HepG2 (cell line): ENCODE measurements around the gene HDGFL2. TPM values are rescaled to one million over a fixed set of nuclear protein-coding genes. Genes with fewer than 3 reads are reported as not detected.

Experiments
- CREM ChIP-seq, 2 experiments: sonication (generic) in 1 of 2; formaldehyde crosslinking in 1 of 2; IDR thresholded peaks; 2 replicates each; pipeline versions ENCODE4 v1.4.0 to v1.6.1; 2016 to 2020; ENCODE audit warnings: antibody characterized with exemption in 1 of 2, mild to moderate bottlenecking in 1 of 2, missing genetic modification reagents in 1 of 2
- EZH2 ChIP-seq: conservative IDR thresholded peaks from 2 replicates; pipeline ENCODE4 v1.6.1; 2012; ENCODE audit warnings: mild to moderate bottlenecking, low read depth, low read length, moderate library complexity
- ISL2 ChIP-seq: sonication (generic); formaldehyde crosslinking; IDR thresholded peaks from 2 replicates; pipeline ENCODE4 v1.5.0; 2020; ENCODE audit warnings: missing genetic modification reagents
- NR2C2 ChIP-seq: sonication (generic); formaldehyde crosslinking; IDR thresholded peaks from 2 replicates; pipeline ENCODE4 v1.4.0; 2020; ENCODE audit warnings: missing genetic modification reagents, mild to moderate bottlenecking, moderate library complexity, borderline replicate concordance
- PHF8 ChIP-seq: sonication (generic); formaldehyde crosslinking; IDR thresholded peaks from 2 replicates; pipeline ENCODE4 v1.5.0; 2020; ENCODE audit warnings: missing genetic modification reagents
- SALL2 ChIP-seq: sonication (generic); formaldehyde crosslinking; IDR thresholded peaks from 2 replicates; pipeline ENCODE4 v1.8.1; 2023; ENCODE audit warnings: mild to moderate bottlenecking, missing genetic modification reagents, inconsistent platforms
- SP1 ChIP-seq, 2 experiments: fragments of 450-650 bp in 1 of 2; sonication (generic) in 1 of 2; formaldehyde crosslinking in 1 of 2; IDR thresholded peaks; 2 replicates each; pipeline versions ENCODE4 v1.4.0 to v1.6.1; 2016 to 2020; ENCODE audit warnings: missing genetic modification reagents in 1 of 2
- SP2 ChIP-seq: sonication (generic); formaldehyde crosslinking; IDR thresholded peaks from 2 replicates; pipeline ENCODE4 v1.5.1; 2020; ENCODE audit warnings: mild to moderate bottlenecking, missing genetic modification reagents
- SPEN ChIP-seq: sonication (generic); formaldehyde crosslinking; IDR thresholded peaks from 2 replicates; pipeline ENCODE4 v1.5.1; 2020; ENCODE audit warnings: low read depth, mild to moderate bottlenecking, missing genetic modification reagents
- YEATS4 ChIP-seq: sonication (generic); formaldehyde crosslinking; IDR thresholded peaks from 2 replicates; pipeline ENCODE4 v1.4.0; 2020; ENCODE audit warnings: missing genetic modification reagents, borderline replicate concordance
- ZFY ChIP-seq: sonication (generic); formaldehyde crosslinking; IDR thresholded peaks from 2 replicates; pipeline ENCODE4 v1.4.0; 2020; ENCODE audit warnings: missing genetic modification reagents
- polyA plus RNA-seq, 8 experiments: library from polyadenylated mRNA; depleted of rRNA in 3 of 8; stranded (reverse) in 7 of 8; unstranded in 1 of 8; fragments of >200 nt; fragmentation: Illumina TruSeq in 4 of 8; extraction: Trizol in 4 of 8; gene quantifications; 2 replicates each; pipeline versions ENCODE4 v1.2.1 to v1.2.3, GENCODE V29; 2011 to 2016; ENCODE audit warnings: low read depth in 4 of 8, missing spikeins in 1 of 8, mixed read lengths in 1 of 8; ENCODE audit not compliant: insufficient read depth in 1 of 8
- total RNA-seq, 5 experiments: library from RNA; depleted of rRNA; stranded (reverse); fragments of >200 nt; fragmentation: Illumina TruSeq; extraction: Trizol; gene quantifications; 2 replicates each; pipeline ENCODE4 v1.2.3, GENCODE V29; 2016; ENCODE audit warnings: low read depth in 1 of 5
- TF ChIP-seq, protein P1 (sequence below): sonication (generic); formaldehyde crosslinking; IDR thresholded peaks from 2 replicates; pipeline ENCODE4 v1.5.0; 2020; ENCODE audit warnings: mild to moderate bottlenecking, missing genetic modification reagents
- TF ChIP-seq, protein P2 (sequence below): sonication (generic); formaldehyde crosslinking; IDR thresholded peaks from 2 replicates; pipeline ENCODE4 v1.8.1; 2023; ENCODE audit warnings: mild to moderate bottlenecking, missing genetic modification reagents
- TF ChIP-seq, protein P3 (sequence below): sonication (generic); formaldehyde crosslinking; IDR thresholded peaks from 2 replicates; pipeline ENCODE4 v1.9.0; 2021; ENCODE audit warnings: missing genetic modification reagents, mild to moderate bottlenecking, borderline replicate concordance
- TF ChIP-seq, protein P4 (sequence below): sonication (generic); formaldehyde crosslinking; IDR thresholded peaks from 2 replicates; pipeline ENCODE4 v1.4.0; 2020; ENCODE audit warnings: missing genetic modification reagents, borderline replicate concordance
- TF ChIP-seq, protein P5 (sequence below): sonication (generic); formaldehyde crosslinking; IDR thresholded peaks from 2 replicates; pipeline ENCODE4 v1.4.0; 2020; ENCODE audit warnings: missing genetic modification reagents
- TF ChIP-seq, protein P6 (sequence below): sonication (generic); formaldehyde crosslinking; conservative IDR thresholded peaks from 2 replicates; pipeline ENCODE4 v1.4.0; 2020; ENCODE audit warnings: missing genetic modification reagents
- TF ChIP-seq, protein P7 (sequence below): IDR thresholded peaks from 2 replicates; pipeline ENCODE4 v1.6.1; 2012; ENCODE audit warnings: inconsistent platforms

HDGFL2 gene
- total and polyA plus RNA-seq, 2 of the 13 experiments (the other 11 are each of a cell fraction or from before 2014, with no cell fraction given) = 20.0 to 51.1 TPM

DNA sequence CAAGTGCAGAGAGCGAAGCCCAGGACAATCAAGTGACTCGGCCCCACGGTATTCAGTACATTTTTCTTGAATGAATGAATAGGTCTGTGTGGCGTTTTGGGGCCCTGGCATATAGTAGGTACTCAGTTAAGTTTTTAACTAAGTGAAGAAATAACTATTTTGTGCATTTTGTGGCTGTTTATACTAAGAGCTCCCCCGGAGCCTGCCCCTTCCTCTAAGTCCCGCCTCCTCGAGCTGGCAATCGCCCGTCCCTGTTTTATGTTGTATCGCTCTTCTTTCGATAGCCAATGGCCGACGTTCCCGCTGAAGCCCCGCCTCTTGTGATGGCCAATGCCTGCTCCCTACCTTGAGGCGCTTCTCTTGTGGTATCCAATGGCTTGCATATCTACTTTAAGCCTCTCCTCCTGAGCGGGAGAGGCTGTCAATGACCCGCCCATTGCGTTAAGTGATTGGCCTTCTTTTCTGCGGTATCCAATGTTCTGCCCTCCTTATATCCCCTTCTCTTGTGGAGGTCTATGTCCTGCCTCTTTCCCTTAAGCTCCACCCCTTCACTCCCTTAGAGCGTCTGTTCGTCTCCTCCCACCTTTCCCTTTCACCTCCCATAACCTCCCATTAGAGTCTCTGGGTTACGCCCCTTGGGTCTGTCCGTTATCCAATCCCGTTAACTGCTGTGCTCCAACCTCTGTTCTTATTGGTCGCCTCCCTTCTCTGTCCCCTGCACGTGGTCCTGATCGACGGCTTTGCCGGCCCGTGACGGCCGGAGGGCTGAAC, 509 bp upstream of the HDGFL2 start (continued):
- TF ChIP-seq, protein P1, sequence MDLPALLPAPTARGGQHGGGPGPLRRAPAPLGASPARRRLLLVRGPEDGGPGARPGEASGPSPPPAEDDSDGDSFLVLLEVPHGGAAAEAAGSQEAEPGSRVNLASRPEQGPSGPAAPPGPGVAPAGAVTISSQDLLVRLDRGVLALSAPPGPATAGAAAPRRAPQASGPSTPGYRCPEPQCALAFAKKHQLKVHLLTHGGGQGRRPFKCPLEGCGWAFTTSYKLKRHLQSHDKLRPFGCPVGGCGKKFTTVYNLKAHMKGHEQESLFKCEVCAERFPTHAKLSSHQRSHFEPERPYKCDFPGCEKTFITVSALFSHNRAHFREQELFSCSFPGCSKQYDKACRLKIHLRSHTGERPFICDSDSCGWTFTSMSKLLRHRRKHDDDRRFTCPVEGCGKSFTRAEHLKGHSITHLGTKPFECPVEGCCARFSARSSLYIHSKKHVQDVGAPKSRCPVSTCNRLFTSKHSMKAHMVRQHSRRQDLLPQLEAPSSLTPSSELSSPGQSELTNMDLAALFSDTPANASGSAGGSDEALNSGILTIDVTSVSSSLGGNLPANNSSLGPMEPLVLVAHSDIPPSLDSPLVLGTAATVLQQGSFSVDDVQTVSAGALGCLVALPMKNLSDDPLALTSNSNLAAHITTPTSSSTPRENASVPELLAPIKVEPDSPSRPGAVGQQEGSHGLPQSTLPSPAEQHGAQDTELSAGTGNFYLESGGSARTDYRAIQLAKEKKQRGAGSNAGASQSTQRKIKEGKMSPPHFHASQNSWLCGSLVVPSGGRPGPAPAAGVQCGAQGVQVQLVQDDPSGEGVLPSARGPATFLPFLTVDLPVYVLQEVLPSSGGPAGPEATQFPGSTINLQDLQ (CRISPR knock-in tag) = no peak
- TF ChIP-seq SALL2 (CRISPR knock-in tag) (no peak), SP1 (IDR thresholded peaks at IDR 0.05) (peak; percentile 97), SP1 (CRISPR knock-in tag; IDR thresholded peaks at IDR 0.05) (peak; percentile 94), EZH2 (no peak), YEATS4 (peak; percentile 66; the same call in 1 of the 2 replicates), SPEN (CRISPR knock-in tag) (no peak), PHF8 (peak; percentile 49; the same call in 1 of the 2 replicates), SP2 (peak; percentile 93), CREM (IDR thresholded peaks at IDR 0.05) (peak; percentile 56; the same call in 1 of the 2 replicates), CREM (CRISPR knock-in tag; IDR thresholded peaks at IDR 0.05) (no peak), ISL2 (0 out of 2 replicates have a peak, but pooled peaks have one; percentile 34), NR2C2 (CRISPR knock-in tag) (peak; percentile 89), ZFY (CRISPR knock-in tag) (0 out of 2 replicates have a peak, but pooled peaks have one; percentile 8)
- TF ChIP-seq, protein P2, sequence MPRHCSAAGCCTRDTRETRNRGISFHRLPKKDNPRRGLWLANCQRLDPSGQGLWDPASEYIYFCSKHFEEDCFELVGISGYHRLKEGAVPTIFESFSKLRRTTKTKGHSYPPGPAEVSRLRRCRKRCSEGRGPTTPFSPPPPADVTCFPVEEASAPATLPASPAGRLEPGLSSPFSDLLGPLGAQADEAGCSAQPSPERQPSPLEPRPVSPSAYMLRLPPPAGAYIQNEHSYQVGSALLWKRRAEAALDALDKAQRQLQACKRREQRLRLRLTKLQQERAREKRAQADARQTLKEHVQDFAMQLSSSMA (CRISPR knock-in tag) = 0 out of 2 replicates have a peak, but pooled peaks have one; percentile 39
- TF ChIP-seq, protein P3, sequence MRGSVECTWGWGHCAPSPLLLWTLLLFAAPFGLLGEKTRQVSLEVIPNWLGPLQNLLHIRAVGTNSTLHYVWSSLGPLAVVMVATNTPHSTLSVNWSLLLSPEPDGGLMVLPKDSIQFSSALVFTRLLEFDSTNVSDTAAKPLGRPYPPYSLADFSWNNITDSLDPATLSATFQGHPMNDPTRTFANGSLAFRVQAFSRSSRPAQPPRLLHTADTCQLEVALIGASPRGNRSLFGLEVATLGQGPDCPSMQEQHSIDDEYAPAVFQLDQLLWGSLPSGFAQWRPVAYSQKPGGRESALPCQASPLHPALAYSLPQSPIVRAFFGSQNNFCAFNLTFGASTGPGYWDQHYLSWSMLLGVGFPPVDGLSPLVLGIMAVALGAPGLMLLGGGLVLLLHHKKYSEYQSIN (CRISPR knock-in tag) = no peak
- TF ChIP-seq, protein P4, sequence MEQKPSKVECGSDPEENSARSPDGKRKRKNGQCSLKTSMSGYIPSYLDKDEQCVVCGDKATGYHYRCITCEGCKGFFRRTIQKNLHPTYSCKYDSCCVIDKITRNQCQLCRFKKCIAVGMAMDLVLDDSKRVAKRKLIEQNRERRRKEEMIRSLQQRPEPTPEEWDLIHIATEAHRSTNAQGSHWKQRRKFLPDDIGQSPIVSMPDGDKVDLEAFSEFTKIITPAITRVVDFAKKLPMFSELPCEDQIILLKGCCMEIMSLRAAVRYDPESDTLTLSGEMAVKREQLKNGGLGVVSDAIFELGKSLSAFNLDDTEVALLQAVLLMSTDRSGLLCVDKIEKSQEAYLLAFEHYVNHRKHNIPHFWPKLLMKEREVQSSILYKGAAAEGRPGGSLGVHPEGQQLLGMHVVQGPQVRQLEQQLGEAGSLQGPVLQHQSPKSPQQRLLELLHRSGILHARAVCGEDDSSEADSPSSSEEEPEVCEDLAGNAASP = peak; percentile 78; the same call in 1 of the 2 replicates
- TF ChIP-seq, protein P5, sequence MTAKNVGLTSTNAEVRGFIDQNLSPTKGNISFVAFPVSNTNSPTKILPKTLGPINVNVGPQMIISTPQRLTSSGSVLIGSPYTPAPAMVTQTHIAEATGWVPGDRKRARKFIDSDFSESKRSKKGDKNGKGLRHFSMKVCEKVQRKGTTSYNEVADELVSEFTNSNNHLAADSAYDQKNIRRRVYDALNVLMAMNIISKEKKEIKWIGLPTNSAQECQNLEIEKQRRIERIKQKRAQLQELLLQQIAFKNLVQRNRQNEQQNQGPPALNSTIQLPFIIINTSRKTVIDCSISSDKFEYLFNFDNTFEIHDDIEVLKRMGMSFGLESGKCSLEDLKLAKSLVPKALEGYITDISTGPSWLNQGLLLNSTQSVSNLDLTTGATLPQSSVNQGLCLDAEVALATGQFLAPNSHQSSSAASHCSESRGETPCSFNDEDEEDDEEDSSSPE (CRISPR knock-in tag) = peak; percentile 62; the same call in 1 of the 2 replicates
- TF ChIP-seq, protein P6, sequence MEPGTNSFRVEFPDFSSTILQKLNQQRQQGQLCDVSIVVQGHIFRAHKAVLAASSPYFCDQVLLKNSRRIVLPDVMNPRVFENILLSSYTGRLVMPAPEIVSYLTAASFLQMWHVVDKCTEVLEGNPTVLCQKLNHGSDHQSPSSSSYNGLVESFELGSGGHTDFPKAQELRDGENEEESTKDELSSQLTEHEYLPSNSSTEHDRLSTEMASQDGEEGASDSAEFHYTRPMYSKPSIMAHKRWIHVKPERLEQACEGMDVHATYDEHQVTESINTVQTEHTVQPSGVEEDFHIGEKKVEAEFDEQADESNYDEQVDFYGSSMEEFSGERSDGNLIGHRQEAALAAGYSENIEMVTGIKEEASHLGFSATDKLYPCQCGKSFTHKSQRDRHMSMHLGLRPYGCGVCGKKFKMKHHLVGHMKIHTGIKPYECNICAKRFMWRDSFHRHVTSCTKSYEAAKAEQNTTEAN = 0 out of 2 replicates have a peak, but pooled peaks have one; percentile 24
- TF ChIP-seq, protein P7, sequence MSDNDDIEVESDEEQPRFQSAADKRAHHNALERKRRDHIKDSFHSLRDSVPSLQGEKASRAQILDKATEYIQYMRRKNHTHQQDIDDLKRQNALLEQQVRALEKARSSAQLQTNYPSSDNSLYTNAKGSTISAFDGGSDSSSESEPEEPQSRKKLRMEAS = peak; percentile 72; the same call in 1 of the 2 replicates
